HUES64 (cell line): ENCODE results near the gene PMM1.
"Not testable (repeated sequence)": the region's sequence is repeated elsewhere in the genome, so short reads cannot be mapped to it uniquely, and the experiment has no call there.

ENCODE experiments used
- H3K27ac ChIP-seq: 2 replicates; pipeline ENCODE4 v1.7.0; 2013; ENCODE audit warnings: low read depth, low read length, inconsistent platforms
- H3K27me3 ChIP-seq: 2 replicates; pipeline ENCODE4 v1.6.1; 2013; ENCODE audit warnings: mild to moderate bottlenecking, low read length; ENCODE audit not compliant: insufficient read depth
- H3K36me3 ChIP-seq: 2 replicates; pipeline ENCODE4 v1.6.1; 2013; ENCODE audit warnings: mild to moderate bottlenecking, low read length; ENCODE audit not compliant: insufficient read depth
- H3K4me1 ChIP-seq: 2 replicates; pipeline ENCODE4 v1.6.1; 2013; ENCODE audit warnings: mild to moderate bottlenecking, low read length, moderate library complexity; ENCODE audit not compliant: insufficient read depth
- H3K4me3 ChIP-seq: 2 replicates; pipeline ENCODE4 v1.5.1; 2013; ENCODE audit warnings: mild to moderate bottlenecking, low read length, moderate library complexity
- H3K9ac ChIP-seq: 2 replicates; pipeline ENCODE4 v1.6.1; 2013; ENCODE audit warnings: mild to moderate bottlenecking, low read depth, low read length
- H3K9me3 ChIP-seq: 2 replicates; pipeline ENCODE4 v1.6.1; 2013; ENCODE audit warnings: low read depth, low read length; ENCODE audit not compliant: insufficient read depth
- WGBS: fragments of 150-250, 120-280 bp; methylation state at CpG from one replicate; pipeline ENCODE4 v1.1.7; 2013; ENCODE audit warnings: missing lambda C conversion rate; 5-methylcytosine and 5-hydroxymethylcytosine counted together

PMM1 gene

GRCh38 chr22:41563051-41563711 lies 26.5 kb downstream of the PMM1 start:
- Histone ChIP-seq H3K27me3 (no peaks in the 10 kb centered on the region), H3K36me3 (no peaks in the 10 kb centered on the region), H3K27ac (peak overlapping the region; percentile 58; the same call in 1 of the 2 replicates), H3K4me3 (no peak overlapping the region), H3K4me1 (peaks cover 30% of the 10 kb centered on the region), H3K9ac (no peak overlapping the region), H3K9me3 (no peaks in the 10 kb centered on the region)
- 42% methylated on average over 9 of the region's 10 CpGs for WGBS

- no peak overlapping the region; the same call in 1 of the 2 replicates for H3K27ac ChIP-seq
- no peak overlapping the region for H3K9ac ChIP-seq
- H3K9me3 ChIP-seq: no peaks in the 10 kb centered on the region
- no peaks in the 10 kb centered on the region for H3K27me3 ChIP-seq
- WGBS: 62% methylated on average over 4 of the region's 4 CpGs
- H3K36me3 ChIP-seq: no peaks in the 10 kb centered on the region
- H3K4me1 ChIP-seq: peaks cover 35% of the 10 kb centered on the region
- H3K4me3 ChIP-seq: no peak overlapping the region
Observed at GRCh38 chr22:41562461-41562860, 27.2 kb downstream of the PMM1 start.

DNA sequence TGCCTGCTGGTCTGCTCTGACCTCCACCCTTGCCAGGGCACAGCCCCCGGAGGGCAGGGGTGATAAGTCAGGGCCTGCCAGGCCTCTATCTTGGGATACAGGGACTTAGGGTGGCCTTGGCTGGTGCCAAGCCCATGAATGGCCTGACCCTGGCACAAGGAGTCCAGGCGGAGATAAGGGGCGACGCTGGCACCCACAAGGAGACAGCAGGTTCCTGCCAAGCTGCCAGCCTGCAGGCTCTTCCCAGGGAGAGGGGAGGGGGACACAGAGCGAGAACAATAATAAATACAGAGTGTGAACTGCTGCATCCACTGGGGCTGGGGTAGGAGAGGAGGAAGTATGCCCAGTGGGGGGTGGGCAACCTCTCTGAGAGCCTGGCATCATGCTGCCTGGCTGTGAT lies 27.9 kb downstream of the PMM1 start:
- Histone ChIP-seq H3K9me3 (no peaks in the 10 kb centered on the region), H3K36me3 (no peaks in the 10 kb centered on the region), H3K4me3 (no peak overlapping the region), H3K27ac (no peak overlapping the region), H3K4me1 (peaks cover 36% of the 10 kb centered on the region), H3K27me3 (no peaks in the 10 kb centered on the region), H3K9ac (no peak overlapping the region)
- 78% methylated on average over 5 of the region's 5 CpGs for WGBS

- no peaks in the 10 kb centered on the region for H3K9me3 ChIP-seq
- peak overlapping the region; percentile 40 for H3K4me3 ChIP-seq
- 33% methylated on average over 10 of the region's 10 CpGs for WGBS
- no peak overlapping the region for H3K27ac ChIP-seq
- peaks cover 36% of the 10 kb centered on the region for H3K4me1 ChIP-seq
- H3K36me3 ChIP-seq: no peaks in the 10 kb centered on the region
- H3K27me3 ChIP-seq: no peaks in the 10 kb centered on the region
- no peak overlapping the region for H3K9ac ChIP-seq
Observed at GRCh38 chr22:41561335-41561734, 28.3 kb downstream of the PMM1 start.

GRCh38 chr22:41560095-41560471 lies 29.6 kb downstream of the PMM1 start:
- Histone ChIP-seq H3K4me3 (0 out of 2 replicates have a peak overlapping the region, but pooled peaks have one; percentile 12), H3K9ac (no peak overlapping the region), H3K4me1 (peaks cover 36% of the 10 kb centered on the region), H3K27ac (no peak overlapping the region), H3K9me3 (no peaks in the 10 kb centered on the region), H3K27me3 (no peaks in the 10 kb centered on the region), H3K36me3 (no peaks in the 10 kb centered on the region)
- 73% methylated on average over 6 of the region's 6 CpGs for WGBS

GRCh38 chr22:41558241-41558630 lies 31.4 kb downstream of the PMM1 start:
- H3K9ac ChIP-seq, H3K36me3 ChIP-seq, H3K27me3 ChIP-seq, H3K4me3 ChIP-seq, H3K9me3 ChIP-seq, H3K27ac ChIP-seq: not testable (repeated sequence)
- peaks cover 36% of the 10 kb centered on the region for H3K4me1 ChIP-seq
- WGBS: 95% methylated on average over 13 of the region's 13 CpGs

- Histone ChIP-seq H3K4me1 (peaks cover 32% of the 10 kb centered on the region), H3K9me3 (no peaks in the 10 kb centered on the region), H3K27ac (no peak overlapping the region), H3K36me3 (no peaks in the 10 kb centered on the region), H3K27me3 (no peaks in the 10 kb centered on the region), H3K9ac (no peak overlapping the region), H3K4me3 (no peak overlapping the region)
- WGBS: 74% methylated on average over 19 of the region's 19 CpGs
Observed at GRCh38 chr22:41557401-41558240, 32.0 kb downstream of the PMM1 start.

DNA sequence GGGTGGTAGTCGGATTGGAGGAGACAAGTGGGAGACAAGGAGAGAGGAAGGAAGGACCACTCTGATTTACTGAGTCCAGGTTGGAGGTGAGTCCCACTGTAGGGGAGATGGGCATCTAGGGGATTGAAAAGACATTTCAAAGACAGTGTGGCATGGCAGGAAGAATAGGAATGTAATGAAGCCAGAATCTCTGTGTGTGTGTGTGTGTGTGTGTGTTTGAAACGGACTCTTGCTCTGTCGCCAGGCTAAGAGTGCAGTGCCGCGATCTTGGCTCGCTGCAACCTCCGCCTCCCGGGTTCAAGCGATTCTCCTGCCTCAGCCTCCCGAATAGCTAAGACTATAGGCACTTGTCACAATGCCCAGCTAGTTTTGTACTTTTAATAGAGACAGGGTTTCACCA lies 33.1 kb downstream of the PMM1 start:
- H3K9ac ChIP-seq: no peak overlapping the region
- no peaks in the 10 kb centered on the region for H3K27me3 ChIP-seq
- WGBS: 94% methylated on average over 10 of the region's 10 CpGs
- no peak overlapping the region for H3K4me3 ChIP-seq
- no peaks in the 10 kb centered on the region for H3K36me3 ChIP-seq
- H3K9me3 ChIP-seq: no peaks in the 10 kb centered on the region
- peaks cover 23% of the 10 kb centered on the region for H3K4me1 ChIP-seq
- H3K27ac ChIP-seq: no peak overlapping the region

- Histone ChIP-seq H3K36me3 (no peaks in the 10 kb centered on the region), H3K27ac (no peak overlapping the region), H3K9ac (no peak overlapping the region), H3K9me3 (no peaks in the 10 kb centered on the region), H3K27me3 (no peaks in the 10 kb centered on the region), H3K4me3 (no peak overlapping the region), H3K4me1 (peaks cover 14% of the 10 kb centered on the region)
- whole genome bisulfite sequencing: 86% methylated on average over 7 of the region's 7 CpGs
Observed at GRCh38 chr22:41555325-41555982, 34.2 kb downstream of the PMM1 start.

- no peak overlapping the region for H3K27ac ChIP-seq
- H3K9me3 ChIP-seq: no peaks in the 10 kb centered on the region
- H3K36me3 ChIP-seq: no peaks in the 10 kb centered on the region
- no peaks in the 10 kb centered on the region for H3K4me1 ChIP-seq
- H3K27me3 ChIP-seq: no peaks in the 10 kb centered on the region
- H3K9ac ChIP-seq: no peak overlapping the region
- 79% methylated on average over 10 of the region's 11 CpGs for WGBS
- H3K4me3 ChIP-seq: no peak overlapping the region
Observed at GRCh38 chr22:41551877-41552582, 37.6 kb downstream of the PMM1 start.
